Rectal smooth muscle tissue (tissue), 1 donor: ENCODE measurements around the gene MTFP1.

Experiments used
- H3K27ac ChIP-seq: one replicate; pipeline ENCODE4 v1.7.0; 2013; ENCODE audit warnings: low read depth, low read length, inconsistent platforms
- H3K27me3 ChIP-seq: one replicate; pipeline ENCODE4 v1.7.0; 2013; ENCODE audit warnings: low read length; ENCODE audit not compliant: control insufficient read depth, insufficient read depth
- H3K36me3 ChIP-seq: one replicate; pipeline ENCODE4 v1.7.0; 2013; ENCODE audit warnings: low read length; ENCODE audit not compliant: control insufficient read depth, insufficient read depth
- H3K4me1 ChIP-seq: one replicate; pipeline ENCODE4 v1.7.0; 2013; ENCODE audit warnings: low read length; ENCODE audit not compliant: control insufficient read depth, insufficient read depth
- H3K4me3 ChIP-seq: one replicate; pipeline ENCODE4 v1.7.0; 2013; ENCODE audit warnings: low read length
- H3K9ac ChIP-seq: one replicate; pipeline ENCODE4 v1.7.0; 2013; ENCODE audit warnings: low read length

MTFP1 gene

GRCh38 chr22:30408388-30409102 lies 17.0 kb upstream of the MTFP1 start:
- no peak overlapping the region for H3K4me3 ChIP-seq
- no peaks in the 10 kb centered on the region for H3K4me1 ChIP-seq
- no peak overlapping the region for H3K9ac ChIP-seq
- H3K27ac ChIP-seq, result no peak overlapping the region
- H3K27me3 ChIP-seq, result no peaks in the 10 kb centered on the region
- H3K36me3 ChIP-seq, result peaks cover 12% of the 10 kb centered on the region

- H3K9ac ChIP-seq, result no peak overlapping the region
- no peak overlapping the region for H3K4me3 ChIP-seq
- no peaks in the 10 kb centered on the region for H3K27me3 ChIP-seq
- H3K27ac ChIP-seq, result no peak overlapping the region
- no peaks in the 10 kb centered on the region for H3K4me1 ChIP-seq
- peaks cover 25% of the 10 kb centered on the region for H3K36me3 ChIP-seq
Observed at GRCh38 chr22:30411780-30412179, 13.8 kb upstream of the MTFP1 start.

GRCh38 chr22:30413001-30413400 lies 12.6 kb upstream of the MTFP1 start:
- no peak overlapping the region for H3K9ac ChIP-seq
- H3K36me3 ChIP-seq, result peaks cover 21% of the 10 kb centered on the region
- H3K4me1 ChIP-seq, result no peaks in the 10 kb centered on the region
- H3K27ac ChIP-seq, result no peak overlapping the region
- H3K27me3 ChIP-seq, result no peaks in the 10 kb centered on the region
- no peak overlapping the region for H3K4me3 ChIP-seq

- no peaks in the 10 kb centered on the region for H3K27me3 ChIP-seq
- H3K4me3 ChIP-seq, result no peak overlapping the region
- peaks cover 18% of the 10 kb centered on the region for H3K36me3 ChIP-seq
- H3K27ac ChIP-seq, result no peak overlapping the region
- H3K4me1 ChIP-seq, result no peaks in the 10 kb centered on the region
- no peak overlapping the region for H3K9ac ChIP-seq
Observed at GRCh38 chr22:30413745-30414524, 11.6 kb upstream of the MTFP1 start.

- H3K36me3 ChIP-seq, result peaks cover 18% of the 10 kb centered on the region
- H3K4me3 ChIP-seq, result no peak overlapping the region
- no peak overlapping the region for H3K9ac ChIP-seq
- H3K27me3 ChIP-seq, result no peaks in the 10 kb centered on the region
- no peak overlapping the region for H3K27ac ChIP-seq
- H3K4me1 ChIP-seq, result no peaks in the 10 kb centered on the region
Observed at GRCh38 chr22:30414525-30415047, 11.0 kb upstream of the MTFP1 start.

- H3K9ac ChIP-seq, result no peak overlapping the region
- no peaks in the 10 kb centered on the region for H3K4me1 ChIP-seq
- H3K27me3 ChIP-seq, result no peaks in the 10 kb centered on the region
- H3K36me3 ChIP-seq, result peaks cover 18% of the 10 kb centered on the region
- no peak overlapping the region for H3K4me3 ChIP-seq
- no peak overlapping the region for H3K27ac ChIP-seq
Observed at GRCh38 chr22:30416403-30416802, 9.2 kb upstream of the MTFP1 start.

- Histone ChIP-seq H3K4me3 (no peak overlapping the region), H3K9ac (no peak overlapping the region), H3K27ac (no peak overlapping the region), H3K36me3 (peaks cover 16% of the 10 kb centered on the region), H3K4me1 (no peaks in the 10 kb centered on the region), H3K27me3 (no peaks in the 10 kb centered on the region)
Observed at GRCh38 chr22:30416837-30417236, 8.7 kb upstream of the MTFP1 start.

- H3K4me1 ChIP-seq, result peaks cover 16% of the 10 kb centered on the region
- H3K4me3 ChIP-seq, result no peak overlapping the region
- H3K27ac ChIP-seq, result no peak overlapping the region
- H3K36me3 ChIP-seq, result peaks cover 10% of the 10 kb centered on the region
- no peak overlapping the region for H3K9ac ChIP-seq
- H3K27me3 ChIP-seq, result no peaks in the 10 kb centered on the region
Observed at GRCh38 chr22:30420347-30421125, 5.0 kb upstream of the MTFP1 start.

- Histone ChIP-seq H3K27me3 (no peaks in the 10 kb centered on the region), H3K27ac (peak overlapping the region; percentile 95), H3K36me3 (no peaks in the 10 kb centered on the region), H3K9ac (no peak overlapping the region), H3K4me1 (peaks cover 16% of the 10 kb centered on the region), H3K4me3 (no peak overlapping the region)
Observed at GRCh38 chr22:30421695-30422480, 3.7 kb upstream of the MTFP1 start.

GRCh38 chr22:30422481-30423300 lies 2.9 kb upstream of the MTFP1 start:
- peaks cover 16% of the 10 kb centered on the region for H3K4me1 ChIP-seq
- H3K36me3 ChIP-seq, result no peaks in the 10 kb centered on the region
- H3K27ac ChIP-seq, result peak overlapping the region; percentile 95

GRCh38 chr22:30423301-30423958 lies 2.1 kb upstream of the MTFP1 start:
- Histone ChIP-seq H3K9ac (peak overlapping the region; percentile 85), H3K27me3 (no peaks in the 10 kb centered on the region), H3K4me1 (peaks cover 16% of the 10 kb centered on the region), H3K4me3 (peak overlapping the region; percentile 82), H3K36me3 (no peaks in the 10 kb centered on the region), H3K27ac (peak overlapping the region; percentile 95)

More at GRCh38 chr22:30422481-30423300, 2.9 kb upstream of the MTFP1 start:
- Histone ChIP-seq H3K4me3 (peak overlapping the region; percentile 82), H3K9ac (peak overlapping the region; percentile 85), H3K27me3 (no peaks in the 10 kb centered on the region)
